ENCODE results near the gene PRKCZ. TPM values are rescaled to one million over a fixed set of nuclear protein-coding genes. Genes with fewer than 3 reads are reported as not detected.

The PRKCZ gene
- total and polyA plus RNA-seq, 9 of the 15 experiments (the other 6 are each of a cell fraction or from before 2014, with no cell fraction given) = 0.07 to 3.1 (median 1.3) TPM

DNA sequence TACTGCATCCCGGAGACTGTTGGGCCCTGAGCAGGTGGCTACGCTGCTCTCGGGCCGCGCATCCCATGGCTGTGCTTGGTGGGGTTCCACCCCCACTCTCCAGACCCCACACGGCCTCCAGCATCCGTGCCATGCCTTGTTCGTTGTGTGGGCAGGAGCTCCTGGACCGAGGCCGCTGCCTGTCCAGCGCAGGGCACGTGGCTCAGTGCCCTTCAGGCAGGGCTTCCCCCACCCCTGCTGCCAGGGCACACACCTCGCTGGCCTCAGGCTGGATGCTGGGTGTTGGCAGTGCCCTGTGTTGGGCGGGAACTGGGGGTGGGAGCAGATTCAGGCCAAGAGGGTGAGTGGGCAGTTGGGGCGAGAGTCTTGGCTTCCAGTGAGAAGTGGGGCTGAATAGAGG is 9.9 kb downstream of the PRKCZ start (continued):
- TF ChIP-seq, protein P1, sequence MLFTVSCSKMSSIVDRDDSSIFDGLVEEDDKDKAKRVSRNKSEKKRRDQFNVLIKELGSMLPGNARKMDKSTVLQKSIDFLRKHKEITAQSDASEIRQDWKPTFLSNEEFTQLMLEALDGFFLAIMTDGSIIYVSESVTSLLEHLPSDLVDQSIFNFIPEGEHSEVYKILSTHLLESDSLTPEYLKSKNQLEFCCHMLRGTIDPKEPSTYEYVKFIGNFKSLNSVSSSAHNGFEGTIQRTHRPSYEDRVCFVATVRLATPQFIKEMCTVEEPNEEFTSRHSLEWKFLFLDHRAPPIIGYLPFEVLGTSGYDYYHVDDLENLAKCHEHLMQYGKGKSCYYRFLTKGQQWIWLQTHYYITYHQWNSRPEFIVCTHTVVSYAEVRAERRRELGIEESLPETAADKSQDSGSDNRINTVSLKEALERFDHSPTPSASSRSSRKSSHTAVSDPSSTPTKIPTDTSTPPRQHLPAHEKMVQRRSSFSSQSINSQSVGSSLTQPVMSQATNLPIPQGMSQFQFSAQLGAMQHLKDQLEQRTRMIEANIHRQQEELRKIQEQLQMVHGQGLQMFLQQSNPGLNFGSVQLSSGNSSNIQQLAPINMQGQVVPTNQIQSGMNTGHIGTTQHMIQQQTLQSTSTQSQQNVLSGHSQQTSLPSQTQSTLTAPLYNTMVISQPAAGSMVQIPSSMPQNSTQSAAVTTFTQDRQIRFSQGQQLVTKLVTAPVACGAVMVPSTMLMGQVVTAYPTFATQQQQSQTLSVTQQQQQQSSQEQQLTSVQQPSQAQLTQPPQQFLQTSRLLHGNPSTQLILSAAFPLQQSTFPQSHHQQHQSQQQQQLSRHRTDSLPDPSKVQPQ (CRISPR knock-in tag; IDR thresholded peaks at IDR 0.05; ENCODE audit: borderline replicate concordance) = no peak
- TF ChIP-seq MGA (IDR thresholded peaks at IDR 0.05) = no peak
